IMR-90 (cell line): Measurements from ENCODE around the gene PTGDR2. TPM values are rescaled to one million over a fixed set of nuclear protein-coding genes. Genes with fewer than 3 reads are reported as not detected.

Experiments
- ATAC-seq: fragments of 200-7000 bp; cut with Tn5 transposase; 2 replicates; pipeline ENCODE4 v1.9.1; 2020; ENCODE audit warnings: low read depth, mild to moderate bottlenecking, moderate library complexity
- BruUV-seq: library from RNA; stranded (reverse); fragments of 400-500 nt; replicated peaks from 2 replicates; lab custom pipeline; 2021; lab: Mats Ljungman, UMichigan
- CTCF ChIA-PET: fragments of 300-600 bp; formaldehyde crosslinking; extraction: SDS; loops from one replicate; lab custom pipeline; 2021; ENCODE audit warnings: antibody characterized with exemption; lab: Yijun Ruan, JAX
- POLR2A ChIA-PET: fragments of 300-600 bp; sonication (Branson Sonifier 250); formaldehyde crosslinking; loops from one replicate; lab custom pipeline; 2022; ENCODE audit warnings: antibody characterized with exemption; ENCODE audit not compliant: unreplicated experiment; lab: Charles Lee
- DNase-seq: peaks from one replicate; pipeline ENCODE4 v3.0.0; 2013
- H2AFZ ChIP-seq: replicated peaks from 2 replicates; pipeline ENCODE3; 2013; ENCODE audit warnings: low read length, mild to moderate bottlenecking; ENCODE audit not compliant: poor library complexity
- H2AK5ac ChIP-seq: 2 replicates; pipeline ENCODE4 v1.6.1; 2013; ENCODE audit warnings: low read depth, low read length, inconsistent platforms
- H2AK9ac ChIP-seq: replicated peaks from 2 replicates; pipeline ENCODE3; 2013; ENCODE audit warnings: mild to moderate bottlenecking, low read depth, low read length, moderate library complexity; ENCODE audit not compliant: poor library complexity
- H2BK120ac ChIP-seq: 2 replicates; pipeline ENCODE4 v1.6.1; 2013; ENCODE audit warnings: low read depth, low read length, inconsistent platforms
- H2BK15ac ChIP-seq: 3 replicates; pipeline ENCODE4 v1.6.1; 2013; ENCODE audit warnings: low read depth, low read length, inconsistent platforms
- H2BK20ac ChIP-seq: 2 replicates; pipeline ENCODE4 v1.6.1; 2013; ENCODE audit warnings: low read depth, mild to moderate bottlenecking, inconsistent platforms, low read length, moderate library complexity
- H2BK5ac ChIP-seq: 2 replicates; pipeline ENCODE4 v1.6.1; 2013; ENCODE audit warnings: mild to moderate bottlenecking, low read depth, low read length, inconsistent platforms; ENCODE audit not compliant: poor library complexity, severe bottlenecking
- H3K14ac ChIP-seq: replicated peaks from 2 replicates; pipeline ENCODE4 v1.6.1; 2013; ENCODE audit warnings: low read depth, low read length, inconsistent platforms
- H3K18ac ChIP-seq: 2 replicates; pipeline ENCODE4 v1.6.1; 2013; ENCODE audit warnings: low read depth, low read length, control low read depth
- H3K23ac ChIP-seq: 2 replicates; pipeline ENCODE4 v1.6.1; 2013; ENCODE audit warnings: low read depth, low read length, inconsistent platforms
- H3K27ac ChIP-seq: 2 replicates; pipeline ENCODE4 v1.5.1; 2013; ENCODE audit warnings: mild to moderate bottlenecking, control low read depth, low read length; ENCODE audit not compliant: insufficient read depth
- H3K27me3 ChIP-seq: 2 replicates; pipeline ENCODE4 v1.6.1; 2013; ENCODE audit warnings: low read length; ENCODE audit not compliant: control insufficient read depth, insufficient read depth
- H3K36me3 ChIP-seq: 2 replicates; pipeline ENCODE4 v1.6.1; 2013; ENCODE audit warnings: low read length, mixed read lengths; ENCODE audit not compliant: control insufficient read depth, insufficient read depth
- H3K4ac ChIP-seq: 2 replicates; pipeline ENCODE4 v1.6.1; 2013; ENCODE audit warnings: low read depth, low read length, inconsistent platforms
- H3K4me1 ChIP-seq: 2 replicates; pipeline ENCODE4 v1.6.1; 2013; ENCODE audit warnings: low read length, mixed read lengths; ENCODE audit not compliant: control insufficient read depth, insufficient read depth
- H3K4me2 ChIP-seq: 2 replicates; pipeline ENCODE4 v1.6.1; 2013; ENCODE audit warnings: low read depth, mild to moderate bottlenecking, control low read depth, low read length, moderate library complexity
- H3K4me3 ChIP-seq: 2 replicates; pipeline ENCODE4 v1.5.1; 2013; ENCODE audit warnings: low read depth, mild to moderate bottlenecking, control low read depth, low read length, moderate library complexity; ENCODE audit not compliant: insufficient read depth
- H3K56ac ChIP-seq: 2 replicates; pipeline ENCODE4 v1.6.1; 2013; ENCODE audit warnings: low read length, inconsistent platforms; ENCODE audit not compliant: insufficient read depth; ENCODE audit errors: extremely low read depth
- H3K79me1 ChIP-seq, 2 experiments: 2 replicates each; pipeline ENCODE4 v1.6.1; 2013; ENCODE audit warnings: low read length in 2 of 2, inconsistent platforms in 1 of 2, low read depth in 1 of 2
- H3K9ac ChIP-seq: 2 replicates; pipeline ENCODE4 v1.6.1; 2013; ENCODE audit warnings: low read depth, low read length, control low read depth
- H3K9me1 ChIP-seq: 2 replicates; pipeline ENCODE4 v1.6.1; 2013; ENCODE audit warnings: low read length, inconsistent platforms; ENCODE audit not compliant: insufficient read depth
- H3K9me3 ChIP-seq: 2 replicates; pipeline ENCODE4 v1.6.1; 2013; ENCODE audit warnings: low read length; ENCODE audit not compliant: control insufficient read depth, insufficient read depth
- H4K20me1 ChIP-seq: 2 replicates; pipeline ENCODE4 v1.6.1; 2013; ENCODE audit warnings: low read length, inconsistent platforms; ENCODE audit not compliant: insufficient read depth
- H4K5ac ChIP-seq: 2 replicates; pipeline ENCODE4 v1.6.1; 2013; ENCODE audit warnings: mild to moderate bottlenecking, low read depth, low read length, control low read depth
- H4K8ac ChIP-seq, 2 experiments: 2 replicates each; pipeline ENCODE4 v1.6.1; 2013; ENCODE audit warnings: low read depth in 2 of 2, low read length in 2 of 2, control low read depth in 1 of 2, inconsistent platforms in 1 of 2
- H4K91ac ChIP-seq: 2 replicates; pipeline ENCODE4 v1.6.1; 2013; ENCODE audit warnings: low read depth, low read length, inconsistent platforms; ENCODE audit not compliant: insufficient read depth
- BHLHE40 ChIP-seq: fragments of 150-350 bp; IDR thresholded peaks from 2 replicates; pipeline ENCODE4 v1.6.1; 2016; ENCODE audit warnings: mild to moderate bottlenecking, low read depth, low read length
- CEBPB ChIP-seq: IDR thresholded peaks from 2 replicates; pipeline ENCODE4 v1.6.1; 2012; ENCODE audit warnings: low read depth, low read length, improper control_type of control experiment
- FOS ChIP-seq: fragments of 150-350 bp; IDR thresholded peaks from 2 replicates; pipeline ENCODE4 v1.6.1; 2016; ENCODE audit warnings: low read depth, low read length
- NFE2L2 ChIP-seq: fragments of 150-350 bp; IDR thresholded peaks from 2 replicates; pipeline ENCODE4 v1.6.1; 2016; ENCODE audit warnings: low read depth, mild to moderate bottlenecking, low read length
- POLR2A ChIP-seq: IDR thresholded peaks from 2 replicates; pipeline ENCODE4 v1.6.1; 2012; ENCODE audit warnings: mild to moderate bottlenecking, low read depth, low read length
- RAD21 ChIP-seq: IDR thresholded peaks from 2 replicates; pipeline ENCODE4 v1.6.1; 2012; ENCODE audit warnings: low read length, improper control_type of control experiment
- WGBS, 2 experiments: methylation state at CpG; one replicate each; pipeline versions ENCODE4 v1.1.5 to v1.1.7; 2013; ENCODE audit warnings: missing lambda C conversion rate in 2 of 2; ENCODE audit not compliant: insufficient read length in 1 of 2; ENCODE audit errors: extremely low coverage in 2 of 2; 5-methylcytosine and 5-hydroxymethylcytosine counted together
- dilution Hi-C: fragments of 300-500 bp; cut with HindIII; formaldehyde crosslinking; loops from one replicate; pipeline ENCODE4 v1.14.3; 2018; ENCODE audit warnings: low sequenced_read_pairs; ENCODE audit not compliant: unreplicated experiment
- in situ Hi-C: fragments of 300-500 bp; cut with MboI; formaldehyde crosslinking; loops from 3 replicates; pipeline ENCODE4 v1.14.3; 2019; ENCODE audit warnings: low sequenced_read_pairs, inconsistent platforms, mixed read lengths
- intact Hi-C: fragments of 100-400 bp; cut with micrococcal nuclease; formaldehyde crosslinking; loops from 2 replicates; pipeline ENCODE4 v1.10.0; 2022
- polyA plus RNA-seq, 3 experiments: library from polyadenylated mRNA; depleted of rRNA; stranded (reverse); fragments of >200 nt; gene quantifications; 2 replicates each; pipeline ENCODE4 v1.2.3, GENCODE V29; 2012; ENCODE audit warnings: low replicate concordance in 1 of 3
- total RNA-seq: library from RNA; depleted of rRNA; stranded (reverse); fragments of >200 nt; gene quantifications from 2 replicates; pipeline ENCODE4 v1.2.3, GENCODE V29; 2012
- TF ChIP-seq, protein P1 (sequence below): conservative IDR thresholded peaks from 2 replicates; pipeline ENCODE4 v1.5.1; 2012; ENCODE audit warnings: mild to moderate bottlenecking, low read depth, low read length, improper control_type of control experiment

The PTGDR2 gene
- total and polyA plus RNA-seq, 2 of the 4 experiments (the other 2 are of a cell fraction), result under 0.01 to 0.12 TPM

DNA sequence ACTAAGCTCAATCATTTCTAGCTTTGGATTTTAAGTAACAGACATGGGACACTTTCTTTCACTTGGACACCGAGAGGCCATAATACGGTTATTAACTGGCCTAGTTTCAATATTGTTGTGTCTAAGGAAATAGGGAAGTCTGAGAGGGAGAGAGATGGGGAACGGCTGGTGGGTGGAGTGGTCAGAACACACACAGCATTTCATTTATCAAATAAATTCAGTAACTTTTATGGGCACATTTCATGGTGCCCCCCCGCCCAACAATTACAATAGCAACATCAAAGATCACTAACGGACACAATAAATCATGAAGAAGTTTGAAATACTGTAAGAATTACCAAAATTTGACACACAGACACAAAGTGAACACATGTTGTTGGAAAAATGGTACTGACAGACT, 39.9 kb upstream of the PTGDR2 start:
- Histone ChIP-seq H2BK5ac (no peak overlapping the region), H2BK20ac (no peak overlapping the region), H3K79me1 (peaks cover 2 to 3% of the 10 kb centered on the region in 2 experiments; a peak in 3 of 4 replicates), H4K8ac (no peak overlapping the region), H3K14ac (no peak overlapping the region), H2BK120ac (no peak overlapping the region), H3K9me3 (no peaks in the 10 kb centered on the region), H2AK9ac (no peak overlapping the region), H3K4me3 (no peak overlapping the region), H3K56ac (no peak overlapping the region), H2AFZ (no peak overlapping the region), H3K9ac (no peak overlapping the region), H3K18ac (no peak overlapping the region), H4K5ac (no peak overlapping the region), H4K20me1 (no peaks in the 10 kb centered on the region), H2BK15ac (no peak overlapping the region), H3K36me3 (peaks cover 40% of the 10 kb centered on the region), H3K4me2 (no peak overlapping the region), H3K4ac (no peak overlapping the region), H2AK5ac (no peak overlapping the region), H3K27me3 (no peaks in the 10 kb centered on the region), H4K91ac (no peak overlapping the region), H3K23ac (no peak overlapping the region), H3K4me1 (no peaks in the 10 kb centered on the region), H3K9me1 (no peaks in the 10 kb centered on the region), H3K27ac (no peak overlapping the region)
- intact Hi-C loops (no loop called here), dilution Hi-C loops (no loop called here), in situ Hi-C loops (loop anchor here (5.0 kb wide), 1 partner anchor 118 kb away; no protein-coding TSS in a partner anchor)
- ATAC-seq (no peak), DNase-seq (no peak)
- no TSS peak for BruUV-seq
- ChIA-PET POLR2A (no interaction called here), CTCF (interaction anchor here (2.0 kb wide), 1 partner anchor 8 kb away, joined by 6 read pairs; no protein-coding TSS in a partner anchor)
- TF ChIP-seq NFE2L2, result no peak
- no peak for TF ChIP-seq BHLHE40
- TF ChIP-seq RAD21, result no peak
- TF ChIP-seq POLR2A, result no peak
- TF ChIP-seq, protein P1, sequence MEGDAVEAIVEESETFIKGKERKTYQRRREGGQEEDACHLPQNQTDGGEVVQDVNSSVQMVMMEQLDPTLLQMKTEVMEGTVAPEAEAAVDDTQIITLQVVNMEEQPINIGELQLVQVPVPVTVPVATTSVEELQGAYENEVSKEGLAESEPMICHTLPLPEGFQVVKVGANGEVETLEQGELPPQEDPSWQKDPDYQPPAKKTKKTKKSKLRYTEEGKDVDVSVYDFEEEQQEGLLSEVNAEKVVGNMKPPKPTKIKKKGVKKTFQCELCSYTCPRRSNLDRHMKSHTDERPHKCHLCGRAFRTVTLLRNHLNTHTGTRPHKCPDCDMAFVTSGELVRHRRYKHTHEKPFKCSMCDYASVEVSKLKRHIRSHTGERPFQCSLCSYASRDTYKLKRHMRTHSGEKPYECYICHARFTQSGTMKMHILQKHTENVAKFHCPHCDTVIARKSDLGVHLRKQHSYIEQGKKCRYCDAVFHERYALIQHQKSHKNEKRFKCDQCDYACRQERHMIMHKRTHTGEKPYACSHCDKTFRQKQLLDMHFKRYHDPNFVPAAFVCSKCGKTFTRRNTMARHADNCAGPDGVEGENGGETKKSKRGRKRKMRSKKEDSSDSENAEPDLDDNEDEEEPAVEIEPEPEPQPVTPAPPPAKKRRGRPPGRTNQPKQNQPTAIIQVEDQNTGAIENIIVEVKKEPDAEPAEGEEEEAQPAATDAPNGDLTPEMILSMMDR, result no peak
- TF ChIP-seq FOS, result no peak
- TF ChIP-seq CEBPB, result no peak
- WGBS, 2 experiments, result no CpG with 5 or more reads among the region's 5 CpGs
